H1 (cell line): ENCODE results near the gene TNFAIP1.

Experiments used
- CHD2 ChIP-seq: IDR thresholded peaks from 2 replicates; pipeline ENCODE4 v1.6.1; 2012; ENCODE audit warnings: low read length, improper control_type of control experiment
- CREB1 ChIP-seq: IDR thresholded peaks from 2 replicates; pipeline ENCODE4 v1.6.1; 2012; ENCODE audit warnings: inconsistent platforms
- CTCF ChIP-seq, 3 experiments: IDR thresholded peaks; 1 replicate in 2 of 3; 2 replicates in 1 of 3; pipeline versions ENCODE4 v1.5.1 to v1.6.1; 2011; ENCODE audit warnings: low read length in 3 of 3, mild to moderate bottlenecking in 3 of 3, inconsistent platforms in 2 of 3, low read depth in 1 of 3, moderate library complexity in 1 of 3; ENCODE audit not compliant: insufficient read depth in 1 of 3; ENCODE audit errors: control extremely low read depth in 1 of 3
- KDM1A ChIP-seq: fragments of 200-600, 300-600 bp; sonication (generic); IDR thresholded peaks from 2 replicates; pipeline ENCODE4 v1.7.1; 2016; ENCODE audit warnings: mild to moderate bottlenecking, low read length, borderline replicate concordance
- POLR2A ChIP-seq, 2 experiments: IDR thresholded peaks; 1 replicate in 1 of 2; 2 replicates in 1 of 2; pipeline ENCODE4 v1.6.1; 2011; ENCODE audit warnings: low read depth in 2 of 2, low read length in 2 of 2, mild to moderate bottlenecking in 2 of 2; ENCODE audit errors: control extremely low read depth in 1 of 2
- POLR2AphosphoS5 ChIP-seq: IDR thresholded peaks from 2 replicates; pipeline ENCODE4 v1.6.1; 2011; ENCODE audit warnings: low read depth, low read length
- RNF2 ChIP-seq: fragments of 200-900, 300-1000 bp; sonication (generic); IDR thresholded peaks from 2 replicates; pipeline ENCODE4 v1.7.1; 2016; ENCODE audit warnings: borderline replicate concordance, low read depth, mild to moderate bottlenecking, antibody characterized with exemption, low read length; ENCODE audit not compliant: poor library complexity, severe bottlenecking; ENCODE audit errors: missing control alignments
- SIRT6 ChIP-seq: IDR thresholded peaks from one replicate; pipeline ENCODE4 v1.7.1; 2012; ENCODE audit warnings: low read length, inconsistent platforms
- TAF1 ChIP-seq: IDR thresholded peaks from 2 replicates; pipeline ENCODE4 v1.6.1; 2011; ENCODE audit warnings: mild to moderate bottlenecking, low read depth, low read length
- YY1 ChIP-seq: IDR thresholded peaks from 2 replicates; pipeline ENCODE4 v1.6.1; 2011; ENCODE audit warnings: low read depth, mild to moderate bottlenecking, low read length
- ZNF274 ChIP-seq: IDR thresholded peaks from 2 replicates; pipeline ENCODE4 v1.7.0; 2012; ENCODE audit warnings: low read length, borderline replicate concordance; ENCODE audit errors: extremely low read depth

- TF ChIP-seq KDM1A (no peak), CTCF (IDR thresholded peaks at IDR 0.05; ENCODE audit: control extremely low read depth in 1 of 3, insufficient read depth in 1 of 3, low read depth in 1 of 3, low read length in 3 of 3) (no peak), POLR2A (IDR thresholded peaks at IDR 0.05; ENCODE audit: control extremely low read depth in 1 of 2, low read depth in 2 of 2, low read length in 2 of 2) (no peak), TAF1 (no peak), YY1 (no peak), ZNF274 (no peak), RNF2 (no peak), CREB1 (no peak), SIRT6 (no peak), CHD2 (no peak), POLR2AphosphoS5 (no peak)
Observed at GRCh38 chr17:28367641-28368305, 32.2 kb downstream of the TNFAIP1 start.
